ENCODE data around the gene ITGB5.

- no peak for TF ChIP-seq CTCF (IDR thresholded peaks at IDR 0.05; ENCODE audit: low read depth, low read length)
- no peak for TF ChIP-seq EZH2phosphoT487 (IDR thresholded peaks at IDR 0.05; ENCODE audit: low read depth)
Measured at GRCh38 chr3:124779116-124779515, 108.0 kb downstream of the ITGB5 start.
